Suppressor macrophage (primary cell): ENCODE data around the gene ATP1A2.
"Not testable (repeated sequence)": the region's sequence is repeated elsewhere in the genome, so short reads cannot be mapped to it uniquely, and the experiment has no call there.

Source experiments
- DNase-seq, 4 experiments: peaks; one replicate each; pipeline ENCODE4 v3.0.0-alpha.2; 2020 to 2022

The ATP1A2 gene

GRCh38 chr1:160101037-160101716 lies 14.4 kb upstream of the ATP1A2 start:
- DNase-seq: peak; percentile 87 to 93 (median 92)

DNA sequence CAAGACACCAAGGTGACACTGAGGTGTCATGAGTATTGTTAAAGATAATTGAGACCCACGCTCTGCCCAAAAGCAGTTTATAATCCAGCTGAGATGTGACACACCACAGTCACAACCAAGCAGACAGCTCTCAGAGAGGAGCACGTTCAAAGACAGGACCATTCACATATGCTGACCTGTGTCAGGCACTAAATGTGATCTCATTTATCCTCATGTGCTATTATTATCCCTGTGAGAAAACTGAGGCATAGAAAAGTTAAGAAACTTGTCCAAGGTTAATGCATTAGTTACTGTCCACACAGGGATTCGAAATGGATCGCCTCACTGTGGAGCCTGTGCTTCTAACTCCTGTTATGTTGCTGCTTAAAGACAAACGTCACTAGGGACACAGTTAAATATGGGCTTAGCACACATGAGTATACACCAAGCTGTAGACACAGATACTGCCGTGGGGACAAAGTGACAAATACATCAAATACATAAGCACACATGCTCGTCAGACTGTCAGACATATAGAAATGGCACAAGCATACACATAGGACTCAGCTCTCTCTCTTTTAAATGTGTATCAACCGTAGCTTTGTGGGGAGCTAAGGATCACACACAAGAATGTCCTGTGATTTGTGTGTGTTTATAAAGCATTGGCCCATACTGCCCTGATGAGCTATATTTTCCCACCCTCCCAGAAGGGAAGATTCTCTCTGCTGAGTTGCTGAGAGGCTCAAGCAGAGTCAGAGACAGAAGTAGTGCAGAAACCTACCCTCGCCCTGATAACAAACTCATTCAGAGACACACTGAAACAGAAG lies 13.6 kb upstream of the ATP1A2 start:
- DNase-seq: peak in 2 of 4 experiments; percentile 17 to 34

GRCh38 chr1:160103658-160104408 lies 11.7 kb upstream of the ATP1A2 start:
- no peak for DNase-seq

GRCh38 chr1:160104486-160104885 lies 11.1 kb upstream of the ATP1A2 start:
- DNase-seq: peak; percentile 70 to 87 (median 82)

DNA sequence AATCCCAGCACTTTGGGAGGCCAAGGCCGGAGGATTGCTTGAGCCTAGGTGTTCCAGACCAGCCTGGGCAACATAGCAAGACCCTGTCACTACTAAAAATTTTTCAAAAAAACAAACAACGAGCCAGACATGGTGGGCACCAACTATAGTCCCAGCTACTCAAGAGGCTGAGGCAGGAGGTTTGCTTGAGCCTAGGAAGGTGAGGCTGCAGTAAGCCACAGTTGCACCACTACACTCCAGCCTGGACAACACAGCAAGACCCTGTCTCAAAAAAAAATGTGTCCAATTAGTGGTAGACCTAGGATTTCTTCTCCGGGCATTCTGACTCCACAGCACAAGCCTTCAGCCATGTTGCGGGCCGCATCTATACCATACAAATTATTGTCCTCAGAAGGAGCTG lies 10.4 kb upstream of the ATP1A2 start:
- DNase-seq: no peak

- no peak for DNase-seq
Observed at GRCh38 chr1:160107512-160107911, 8.0 kb upstream of the ATP1A2 start.

DNA sequence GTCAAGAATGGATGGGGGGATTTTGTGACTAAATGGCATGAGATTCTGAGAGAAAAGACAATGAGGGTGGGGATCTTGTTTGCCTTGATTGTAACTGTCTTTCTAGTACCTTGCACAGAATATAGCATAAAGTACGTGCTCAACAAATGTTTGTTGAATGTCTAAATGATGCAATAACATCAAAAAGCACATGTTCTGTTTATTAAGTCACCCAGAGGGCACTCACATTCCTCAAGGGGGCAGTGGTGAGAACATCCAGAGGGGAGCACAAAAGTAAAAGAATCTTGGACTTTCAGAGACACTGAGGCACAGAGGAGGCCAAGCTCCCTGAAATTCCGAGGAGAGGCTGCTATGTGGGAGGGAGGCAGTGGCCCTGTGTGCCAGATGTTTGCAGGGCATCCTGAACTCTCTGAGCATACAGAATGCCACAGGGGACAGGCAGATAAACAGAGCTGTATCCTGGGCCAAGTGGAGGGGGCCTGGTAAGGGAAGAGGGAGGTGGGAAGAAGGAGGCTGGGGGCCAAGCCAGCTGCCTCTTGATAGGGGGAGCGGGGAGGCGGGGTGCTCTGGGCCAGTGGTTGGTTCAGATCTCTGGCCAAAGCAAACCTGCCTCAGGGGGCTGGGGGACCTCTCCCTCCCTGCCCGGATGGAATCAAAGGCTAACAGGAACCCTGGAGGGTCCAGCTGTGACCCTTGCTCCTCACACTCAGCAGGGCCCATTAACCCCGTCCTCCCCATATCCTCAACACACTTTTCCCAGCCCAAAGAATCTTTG lies 6.5 kb upstream of the ATP1A2 start:
- peak; percentile 69 to 88 (median 80) for DNase-seq

GRCh38 chr1:160109686-160110085 lies 5.9 kb upstream of the ATP1A2 start:
- no peak for DNase-seq

DNA sequence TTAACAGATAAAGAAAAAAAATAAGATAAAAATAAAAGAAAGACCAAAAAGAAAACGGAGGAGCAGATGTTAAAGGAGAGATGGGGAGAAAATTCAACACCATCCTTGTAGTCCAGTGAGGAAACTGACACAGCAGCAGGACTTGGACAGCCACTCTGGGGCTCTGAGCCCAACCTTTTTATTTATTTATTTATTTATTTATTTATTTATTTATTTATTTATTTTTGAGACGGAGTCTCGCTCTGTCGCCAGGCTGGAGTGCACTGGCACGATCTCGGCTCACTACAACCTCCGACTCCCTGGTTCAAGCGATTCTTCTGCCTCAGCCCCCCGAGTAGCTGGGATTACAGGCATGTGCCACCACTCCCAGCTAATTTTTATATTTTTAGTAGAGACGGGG lies 4.1 kb upstream of the ATP1A2 start:
- DNase-seq: not testable (repeated sequence)

DNA sequence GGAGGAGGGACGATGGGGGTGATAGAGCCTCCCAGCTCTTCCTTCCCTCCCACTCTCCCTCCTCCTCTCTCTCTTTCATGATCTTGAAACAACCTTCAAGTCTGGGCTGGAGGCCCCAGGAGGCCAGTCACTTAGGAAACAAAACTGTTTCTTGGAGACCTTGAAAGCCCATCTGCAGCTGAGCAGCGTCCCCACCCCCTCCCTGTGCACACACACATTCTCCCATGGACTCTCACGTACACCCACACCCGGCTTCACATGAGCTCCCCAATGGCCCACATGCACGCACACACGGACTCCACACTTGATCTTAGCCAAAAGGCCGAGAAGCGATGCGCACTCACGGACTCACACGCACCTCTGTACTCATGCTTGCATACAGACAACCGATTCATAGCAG lies 3.2 kb upstream of the ATP1A2 start:
- no peak for DNase-seq

GRCh38 chr1:160113407-160113806 lies 2.2 kb upstream of the ATP1A2 start:
- DNase-seq: no peak

- DNase-seq: no peak
Observed at GRCh38 chr1:160114085-160114484, 1.5 kb upstream of the ATP1A2 start.

DNA sequence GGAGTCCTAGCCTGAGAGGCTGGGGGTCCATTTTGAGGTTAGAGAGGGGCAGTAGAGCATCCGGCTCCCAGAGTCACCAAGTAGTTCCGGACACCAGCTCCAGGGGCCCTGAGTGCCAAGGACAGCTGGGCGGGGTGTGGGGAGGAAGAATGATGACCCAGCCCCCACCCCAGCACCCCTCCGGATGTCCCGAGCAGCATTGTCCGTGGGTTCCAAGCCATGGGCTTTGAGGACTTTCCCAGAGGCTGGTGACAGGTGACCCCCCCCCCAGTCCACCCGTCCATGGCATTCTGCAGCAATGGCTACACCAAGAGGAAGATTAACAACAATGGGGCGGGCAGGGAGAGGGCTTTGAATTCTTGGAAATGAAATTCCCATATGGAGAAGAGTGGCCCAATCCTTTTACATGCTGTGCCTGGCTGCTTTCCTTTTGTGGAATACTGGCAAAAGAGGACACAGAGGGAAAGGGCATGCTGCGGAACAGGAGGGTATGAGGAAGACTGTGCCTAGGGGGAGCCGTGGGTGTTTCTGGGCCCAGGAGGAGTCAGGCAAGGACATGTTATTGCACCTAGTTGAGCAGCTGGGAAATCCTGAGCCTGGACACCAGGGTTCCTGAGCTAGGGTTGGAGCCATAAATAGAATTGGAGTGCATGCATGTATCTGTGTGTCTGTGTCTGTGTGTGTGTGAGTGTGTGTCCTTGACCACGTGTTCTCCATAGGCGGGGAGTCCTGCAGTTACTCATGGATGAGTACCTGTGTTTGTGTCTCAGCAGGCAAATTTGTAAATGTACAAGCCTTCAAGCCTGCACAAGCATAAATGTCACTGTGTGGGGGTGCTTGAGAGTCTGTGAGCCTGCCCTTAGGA lies 956 bp downstream of the ATP1A2 start:
- no peak for DNase-seq

DNA sequence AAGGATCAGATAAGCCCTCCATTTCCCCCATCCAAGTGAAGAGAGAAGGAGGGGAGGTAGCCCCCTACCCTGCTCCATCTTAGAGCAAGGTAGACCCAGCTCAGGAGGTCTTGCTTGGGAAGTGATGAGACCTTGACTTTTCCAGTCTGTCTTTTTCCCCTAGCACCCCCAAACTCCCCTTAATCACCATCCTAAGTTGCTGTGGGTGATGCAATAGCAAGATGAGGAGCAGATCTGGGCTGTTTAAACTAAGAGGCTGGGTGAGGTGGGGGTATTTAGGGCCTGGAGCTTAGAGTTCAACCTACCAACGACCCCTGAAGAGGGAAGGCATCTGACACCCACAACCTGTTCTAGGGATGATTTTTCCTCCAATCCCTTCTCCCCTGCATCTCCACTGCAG lies 1.7 kb downstream of the ATP1A2 start:
- no peak for DNase-seq

DNA sequence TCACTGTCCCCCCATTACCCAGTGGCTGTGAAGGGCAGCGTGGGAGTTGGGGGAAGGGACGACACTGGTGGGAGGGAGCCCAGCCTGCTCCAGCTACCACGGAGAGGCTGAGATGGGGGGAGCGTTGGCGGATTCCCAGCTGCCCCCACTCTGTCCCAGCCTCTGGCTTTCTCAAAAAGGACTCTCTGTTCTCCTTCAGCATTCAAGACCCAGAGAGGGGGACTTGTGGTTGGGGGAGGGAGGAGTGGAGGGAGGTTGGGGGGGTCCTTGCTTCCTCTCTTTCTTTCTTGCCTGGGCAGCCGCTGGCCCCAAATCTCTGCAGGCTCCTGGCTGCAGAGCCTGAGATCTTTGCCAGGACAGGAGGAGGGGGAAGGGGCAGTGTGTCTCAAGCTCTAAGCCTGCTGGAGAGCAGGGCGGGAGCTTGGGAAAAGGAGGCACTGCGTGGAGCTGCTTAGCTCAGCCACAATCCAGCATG lies 2.2 kb downstream of the ATP1A2 start:
- no peak for DNase-seq

DNA sequence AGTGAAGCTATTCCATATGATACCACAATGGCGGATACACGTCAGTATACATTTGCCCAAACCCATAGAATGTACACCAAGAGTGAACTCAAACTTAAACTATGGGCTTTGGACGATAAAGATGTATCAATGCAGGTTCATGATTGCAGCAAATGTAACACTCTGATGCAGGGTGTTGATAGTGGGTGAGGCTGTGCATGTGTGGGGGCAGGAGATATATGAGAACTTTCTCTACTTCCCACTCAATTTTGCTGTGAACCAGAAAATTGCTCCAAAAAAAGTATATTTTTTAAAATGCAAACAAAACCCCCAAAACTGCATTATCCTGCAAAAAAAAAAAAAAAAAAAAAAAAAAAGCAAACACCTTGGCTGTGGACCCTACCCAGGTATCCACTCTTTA lies 3.4 kb downstream of the ATP1A2 start:
- no peak for DNase-seq

GRCh38 chr1:160120797-160121196 lies 5.2 kb downstream of the ATP1A2 start:
- DNase-seq: no peak

DNA sequence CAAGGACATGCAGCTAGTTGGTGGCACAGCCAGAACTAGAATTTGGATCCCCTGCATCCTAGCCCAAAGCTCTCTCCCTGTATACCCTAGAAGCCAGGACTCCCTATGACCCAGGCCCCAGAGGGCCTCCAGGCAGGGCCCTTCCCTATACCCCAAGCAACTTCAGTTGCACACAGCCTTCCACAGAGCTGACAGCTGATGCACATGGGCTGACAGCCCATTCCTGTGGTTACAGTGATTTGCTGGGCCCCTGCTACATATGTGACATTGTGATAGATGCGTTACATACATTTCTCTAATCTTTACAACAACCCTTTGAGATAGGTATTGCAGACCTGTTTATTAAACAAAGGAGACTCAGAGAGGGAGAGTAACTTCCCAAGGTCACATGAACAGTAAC lies 5.8 kb downstream of the ATP1A2 start:
- no peak for DNase-seq

- no peak for DNase-seq
Observed at GRCh38 chr1:160122978-160123495, 7.5 kb downstream of the ATP1A2 start.

GRCh38 chr1:160123726-160124125 lies 8.2 kb downstream of the ATP1A2 start:
- DNase-seq: no peak
